Measurements from ENCODE around the gene NOTCH1. TPM values are rescaled to one million over a fixed set of nuclear protein-coding genes. Genes with fewer than 3 reads are reported as not detected.

NOTCH1 gene
- total RNA-seq, 3 donors from 2014 or later, result 59.0 to 101 (median 72.6) TPM

DNA sequence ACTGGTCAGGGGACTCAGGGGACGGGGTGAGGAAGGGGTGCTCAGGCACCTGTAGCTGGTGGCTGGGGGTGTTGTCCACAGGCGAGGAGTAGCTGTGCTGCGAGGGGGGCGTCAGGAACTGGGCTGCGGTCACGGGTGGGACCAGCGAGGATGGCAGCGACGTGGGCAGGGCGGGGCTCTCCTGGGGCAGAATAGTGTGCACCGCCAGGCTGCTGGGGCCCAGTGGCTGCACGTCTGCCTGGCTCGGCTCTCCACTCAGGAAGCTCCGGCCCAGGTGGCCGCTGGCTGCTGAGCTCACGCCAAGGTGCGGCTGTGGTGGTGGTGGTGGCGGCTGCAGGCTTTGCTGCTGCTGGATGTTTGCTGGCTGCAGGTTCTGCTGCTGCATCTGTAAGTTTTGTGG lies 49.7 kb downstream of the NOTCH1 start:
- Histone ChIP-seq H3K36me3 (ENCODE audit: low read depth) (peaks cover 14% of the 10 kb centered on the region), H3K4me1 (ENCODE audit: low read depth) (no peaks in the 10 kb centered on the region), H3K9me3 (no peaks in the 10 kb centered on the region), H3K4me3 (no peak overlapping the region)
- ATAC-seq (peak; percentile 5), DNase-seq (no peak)
- TF ChIP-seq, protein P1, sequence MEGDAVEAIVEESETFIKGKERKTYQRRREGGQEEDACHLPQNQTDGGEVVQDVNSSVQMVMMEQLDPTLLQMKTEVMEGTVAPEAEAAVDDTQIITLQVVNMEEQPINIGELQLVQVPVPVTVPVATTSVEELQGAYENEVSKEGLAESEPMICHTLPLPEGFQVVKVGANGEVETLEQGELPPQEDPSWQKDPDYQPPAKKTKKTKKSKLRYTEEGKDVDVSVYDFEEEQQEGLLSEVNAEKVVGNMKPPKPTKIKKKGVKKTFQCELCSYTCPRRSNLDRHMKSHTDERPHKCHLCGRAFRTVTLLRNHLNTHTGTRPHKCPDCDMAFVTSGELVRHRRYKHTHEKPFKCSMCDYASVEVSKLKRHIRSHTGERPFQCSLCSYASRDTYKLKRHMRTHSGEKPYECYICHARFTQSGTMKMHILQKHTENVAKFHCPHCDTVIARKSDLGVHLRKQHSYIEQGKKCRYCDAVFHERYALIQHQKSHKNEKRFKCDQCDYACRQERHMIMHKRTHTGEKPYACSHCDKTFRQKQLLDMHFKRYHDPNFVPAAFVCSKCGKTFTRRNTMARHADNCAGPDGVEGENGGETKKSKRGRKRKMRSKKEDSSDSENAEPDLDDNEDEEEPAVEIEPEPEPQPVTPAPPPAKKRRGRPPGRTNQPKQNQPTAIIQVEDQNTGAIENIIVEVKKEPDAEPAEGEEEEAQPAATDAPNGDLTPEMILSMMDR (IDR thresholded peaks at IDR 0.05), result no peak
- intact Hi-C loops (cut with DNase I, micrococcal nuclease), result no loop called here

DNA sequence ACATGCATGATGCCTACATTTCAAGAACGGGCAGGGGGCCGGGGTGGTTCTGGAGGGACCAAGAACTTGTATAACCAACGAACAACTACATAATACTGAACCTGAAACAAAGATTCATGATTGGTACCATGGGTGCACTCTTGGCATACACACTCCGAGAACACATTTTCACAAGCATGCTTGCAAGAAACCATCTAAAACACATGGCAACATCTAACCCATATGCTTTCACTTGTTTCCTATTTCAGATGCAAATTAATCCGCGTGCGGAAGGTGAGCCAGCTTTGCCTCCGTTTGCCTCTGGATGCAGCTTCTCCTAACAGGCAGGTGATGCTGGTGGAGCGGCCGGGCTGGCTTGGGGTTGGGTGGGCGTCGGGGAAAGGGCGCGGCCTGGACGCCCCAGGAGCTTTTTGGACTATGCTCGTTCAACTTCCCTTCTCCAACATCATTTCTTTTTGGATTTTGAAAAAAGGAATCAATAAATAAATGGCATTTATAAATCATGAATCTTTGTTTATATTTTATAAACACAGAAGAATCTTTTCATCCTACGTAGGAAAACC lies 50.5 kb downstream of the NOTCH1 start:
- intact Hi-C loops (cut with DNase I, micrococcal nuclease), result no loop called here
- Histone ChIP-seq H3K4me3 (no peak overlapping the region), H3K9me3 (no peaks in the 10 kb centered on the region), H3K4me1 (ENCODE audit: low read depth) (no peaks in the 10 kb centered on the region), H3K36me3 (ENCODE audit: low read depth) (peaks cover 8% of the 10 kb centered on the region)
- DNase-seq (no peak), ATAC-seq (no peak)
- TF ChIP-seq, protein P1 (IDR thresholded peaks at IDR 0.05), result no peak

DNA sequence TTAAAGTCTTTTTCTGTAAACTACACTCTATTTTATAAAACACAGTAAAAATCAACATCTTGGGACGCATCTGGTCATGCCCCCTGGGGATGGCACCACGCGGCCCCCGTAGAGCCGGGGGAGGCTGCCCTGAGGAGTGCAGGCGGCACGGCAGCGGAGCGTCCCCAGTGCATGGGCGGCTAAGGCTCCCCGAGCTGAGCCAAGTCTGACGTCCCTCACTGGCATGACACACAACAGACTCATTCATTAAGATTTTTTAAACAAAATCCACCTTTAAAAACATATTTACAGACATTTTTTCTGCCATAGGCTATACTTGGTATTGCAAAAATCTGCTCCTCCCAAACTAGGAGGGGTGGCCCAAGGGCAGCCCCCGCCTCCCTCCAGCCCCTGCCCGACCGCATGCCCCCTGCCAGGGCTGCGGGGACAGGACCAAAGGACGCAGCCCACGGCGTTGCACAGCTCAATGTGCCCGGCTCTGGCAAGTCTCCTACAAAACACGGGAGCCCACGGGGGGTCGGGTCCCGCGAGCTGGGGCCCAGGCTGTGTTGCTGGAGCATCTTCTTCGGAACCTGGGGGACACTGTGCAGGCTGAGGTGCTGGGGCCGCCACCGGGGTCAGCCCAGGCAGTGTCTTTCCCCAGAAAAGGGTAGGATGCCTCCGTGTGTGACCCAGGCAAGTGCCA lies 51.2 kb downstream of the NOTCH1 start:
- no peak for DNase-seq
- Histone ChIP-seq H3K36me3 (ENCODE audit: low read depth) (peaks cover 4% of the 10 kb centered on the region), H3K4me1 (ENCODE audit: low read depth) (no peaks in the 10 kb centered on the region), H3K9me3 (no peaks in the 10 kb centered on the region), H3K4me3 (no peak overlapping the region)
- TF ChIP-seq, protein P1 (IDR thresholded peaks at IDR 0.05), result no peak
- no peak for ATAC-seq
- intact Hi-C loops (cut with DNase I, micrococcal nuclease), result no loop called here

DNA sequence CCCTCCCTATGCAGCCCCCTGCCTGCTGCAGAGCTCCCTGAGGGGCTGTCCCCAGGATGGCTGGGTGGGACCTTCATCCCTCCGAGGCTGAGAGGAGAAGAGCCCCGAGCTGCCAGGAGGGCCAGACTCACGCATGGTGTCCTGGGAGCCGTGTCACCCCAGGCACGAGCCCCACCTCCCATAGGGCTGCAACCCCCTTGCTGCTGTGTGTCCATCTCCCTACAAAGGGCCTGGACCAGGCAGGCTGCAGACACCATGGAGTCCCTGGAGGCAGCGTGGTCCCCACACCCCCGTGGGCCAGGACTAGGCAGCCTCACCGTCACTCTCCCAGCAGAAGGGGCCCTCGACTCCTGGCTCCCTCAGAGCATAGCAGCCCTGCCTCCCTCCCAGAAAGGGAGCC lies 51.8 kb downstream of the NOTCH1 start:
- TF ChIP-seq, protein P1 (IDR thresholded peaks at IDR 0.05), result no peak
- Histone ChIP-seq H3K9me3 (no peaks in the 10 kb centered on the region), H3K36me3 (ENCODE audit: low read depth) (no peaks in the 10 kb centered on the region), H3K4me3 (no peak overlapping the region), H3K4me1 (ENCODE audit: low read depth) (no peaks in the 10 kb centered on the region)
- peak; percentile 15 for ATAC-seq
- intact Hi-C loops (cut with DNase I, micrococcal nuclease), result no loop called here
- no peak for DNase-seq

DNA sequence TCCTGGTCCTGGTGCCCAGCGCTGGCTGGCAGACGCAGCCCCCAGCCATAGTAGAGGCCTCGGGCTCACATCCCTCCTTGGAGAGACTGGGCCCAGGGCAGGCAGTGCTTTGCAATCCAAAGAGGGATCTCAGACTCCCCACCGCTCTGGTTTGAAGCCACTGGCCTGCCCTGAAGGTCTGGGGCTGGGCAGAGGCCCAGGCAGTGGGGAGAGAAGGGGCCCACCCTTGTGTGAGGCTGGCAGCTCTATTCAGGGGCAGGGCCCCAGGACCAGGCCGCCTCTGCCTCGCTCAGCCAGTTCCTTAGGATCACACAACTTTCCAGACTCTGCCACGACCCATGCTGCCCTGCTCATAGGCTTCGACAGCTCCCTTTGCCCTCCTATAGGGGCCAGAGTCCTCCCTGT lies 52.3 kb downstream of the NOTCH1 start:
- intact Hi-C loops (cut with DNase I, micrococcal nuclease), result no loop called here
- Histone ChIP-seq H3K9me3 (no peaks in the 10 kb centered on the region), H3K36me3 (ENCODE audit: low read depth) (no peaks in the 10 kb centered on the region), H3K4me3 (no peak overlapping the region), H3K4me1 (ENCODE audit: low read depth) (no peaks in the 10 kb centered on the region)
- no peak for DNase-seq
- ATAC-seq, result peak; percentile 3
- TF ChIP-seq, protein P1 (IDR thresholded peaks at IDR 0.05), result no peak

All from mucosa of descending colon (tissue), 3 donors.